HepG2 (cell line): Measurements from ENCODE around the gene SPRED2. TPM values are rescaled to one million over a fixed set of nuclear protein-coding genes. Genes with fewer than 3 reads are reported as not detected.
A peak's percentile ranks its signal among the peaks of the same experiment; 100 is the strongest.

ENCODE experiments used
- ARID3A ChIP-seq: IDR thresholded peaks from 2 replicates; pipeline ENCODE4 v1.6.1; 2012; ENCODE audit warnings: low read depth, low read length, improper control_type of control experiment
- DR1 ChIP-seq: sonication (generic); formaldehyde crosslinking; IDR thresholded peaks from 2 replicates; pipeline ENCODE4 v1.8.0; 2021; ENCODE audit warnings: mild to moderate bottlenecking, missing genetic modification reagents, inconsistent platforms
- HIVEP1 ChIP-seq: sonication (generic); formaldehyde crosslinking; IDR thresholded peaks from 2 replicates; pipeline ENCODE4 v1.4.0; 2020; ENCODE audit warnings: mild to moderate bottlenecking, missing genetic modification reagents
- JUN ChIP-seq: sonication (generic); formaldehyde crosslinking; IDR thresholded peaks from 2 replicates; pipeline ENCODE4 v1.4.0; 2020; ENCODE audit warnings: mild to moderate bottlenecking, missing genetic modification reagents
- KLF16 ChIP-seq, 2 experiments: sonication (generic) in 1 of 2; formaldehyde crosslinking in 1 of 2; IDR thresholded peaks; 2 replicates each; pipeline versions ENCODE4 v1.6.1 to v1.8.0; 2016 to 2023; ENCODE audit warnings: missing genetic modification reagents in 2 of 2, missing compliant biosample characterization in 1 of 2
- MIER3 ChIP-seq: IDR thresholded peaks from 2 replicates; pipeline ENCODE4 v1.6.1; 2016; ENCODE audit warnings: missing compliant biosample characterization, borderline replicate concordance
- POGK ChIP-seq: sonication (generic); formaldehyde crosslinking; conservative IDR thresholded peaks from 2 replicates; pipeline ENCODE4 v1.8.0; 2022; ENCODE audit warnings: mild to moderate bottlenecking, moderate library complexity, missing genetic modification reagents
- TFAP4 ChIP-seq: sonication (generic); IDR thresholded peaks from 2 replicates; pipeline ENCODE4 v1.6.1; 2016; ENCODE audit warnings: low read depth, borderline replicate concordance
- ZBTB14 ChIP-seq: sonication (generic); formaldehyde crosslinking; IDR thresholded peaks from 2 replicates; pipeline ENCODE4 v1.4.0; 2020; ENCODE audit warnings: missing genetic modification reagents
- ZBTB38 ChIP-seq: sonication (generic); formaldehyde crosslinking; IDR thresholded peaks from 2 replicates; pipeline ENCODE4 v1.5.1; 2020; ENCODE audit warnings: mild to moderate bottlenecking, missing genetic modification reagents
- ZNF761 ChIP-seq: sonication (generic); formaldehyde crosslinking; conservative IDR thresholded peaks from 2 replicates; pipeline ENCODE4 v1.4.0; 2020; ENCODE audit warnings: mild to moderate bottlenecking, missing genetic modification reagents
- ZNF878 ChIP-seq: sonication (generic); formaldehyde crosslinking; IDR thresholded peaks from 2 replicates; pipeline ENCODE4 v1.8.1; 2023; ENCODE audit warnings: mild to moderate bottlenecking, missing genetic modification reagents, moderate library complexity
- polyA plus RNA-seq, 8 experiments: library from polyadenylated mRNA; depleted of rRNA in 3 of 8; stranded (reverse) in 7 of 8; unstranded in 1 of 8; fragments of >200 nt; fragmentation: Illumina TruSeq in 4 of 8; extraction: Trizol in 4 of 8; gene quantifications; 2 replicates each; pipeline versions ENCODE4 v1.2.1 to v1.2.3, GENCODE V29; 2011 to 2016; ENCODE audit warnings: low read depth in 4 of 8, missing spikeins in 1 of 8, mixed read lengths in 1 of 8; ENCODE audit not compliant: insufficient read depth in 1 of 8
- total RNA-seq, 5 experiments: library from RNA; depleted of rRNA; stranded (reverse); fragments of >200 nt; fragmentation: Illumina TruSeq; extraction: Trizol; gene quantifications; 2 replicates each; pipeline ENCODE4 v1.2.3, GENCODE V29; 2016; ENCODE audit warnings: low read depth in 1 of 5
- TF ChIP-seq, protein P1 (sequence below): IDR thresholded peaks from 2 replicates; pipeline ENCODE4 v1.4.0; 2020; ENCODE audit warnings: mild to moderate bottlenecking, missing genetic modification reagents
- TF ChIP-seq, protein P2 (sequence below): sonication (generic); formaldehyde crosslinking; IDR thresholded peaks from 2 replicates; pipeline ENCODE4 v1.4.0; 2020; ENCODE audit warnings: low read depth, missing genetic modification reagents

The SPRED2 gene
- total and polyA plus RNA-seq, 2 of the 13 experiments (the other 11 are each of a cell fraction or from before 2014, with no cell fraction given): 13.0 to 37.0 TPM

- TF ChIP-seq KLF16 (CRISPR knock-in tag; IDR thresholded peaks at IDR 0.05) (0 out of 4 replicates have a peak, but pooled peaks of 1 of the 2 experiments have one; percentile 21), ZNF761 (CRISPR knock-in tag) (no peak), POGK (CRISPR knock-in tag) (no peak), TFAP4 (peak; percentile 65; the same call in 1 of the 2 replicates), DR1 (no peak), MIER3 (CRISPR knock-in tag) (peak; percentile 27; the same call in 1 of the 2 replicates), ZBTB14 (CRISPR knock-in tag) (no peak), ARID3A (peak; percentile 60; the same call in 1 of the 2 replicates), JUN (0 out of 2 replicates have a peak, but pooled peaks have one; percentile 49), ZNF878 (CRISPR knock-in tag) (0 out of 2 replicates have a peak, but pooled peaks have one; percentile 17), HIVEP1 (CRISPR knock-in tag) (no peak), ZBTB38 (CRISPR knock-in tag) (0 out of 2 replicates have a peak, but pooled peaks have one; percentile 15)
- TF ChIP-seq, protein P1, sequence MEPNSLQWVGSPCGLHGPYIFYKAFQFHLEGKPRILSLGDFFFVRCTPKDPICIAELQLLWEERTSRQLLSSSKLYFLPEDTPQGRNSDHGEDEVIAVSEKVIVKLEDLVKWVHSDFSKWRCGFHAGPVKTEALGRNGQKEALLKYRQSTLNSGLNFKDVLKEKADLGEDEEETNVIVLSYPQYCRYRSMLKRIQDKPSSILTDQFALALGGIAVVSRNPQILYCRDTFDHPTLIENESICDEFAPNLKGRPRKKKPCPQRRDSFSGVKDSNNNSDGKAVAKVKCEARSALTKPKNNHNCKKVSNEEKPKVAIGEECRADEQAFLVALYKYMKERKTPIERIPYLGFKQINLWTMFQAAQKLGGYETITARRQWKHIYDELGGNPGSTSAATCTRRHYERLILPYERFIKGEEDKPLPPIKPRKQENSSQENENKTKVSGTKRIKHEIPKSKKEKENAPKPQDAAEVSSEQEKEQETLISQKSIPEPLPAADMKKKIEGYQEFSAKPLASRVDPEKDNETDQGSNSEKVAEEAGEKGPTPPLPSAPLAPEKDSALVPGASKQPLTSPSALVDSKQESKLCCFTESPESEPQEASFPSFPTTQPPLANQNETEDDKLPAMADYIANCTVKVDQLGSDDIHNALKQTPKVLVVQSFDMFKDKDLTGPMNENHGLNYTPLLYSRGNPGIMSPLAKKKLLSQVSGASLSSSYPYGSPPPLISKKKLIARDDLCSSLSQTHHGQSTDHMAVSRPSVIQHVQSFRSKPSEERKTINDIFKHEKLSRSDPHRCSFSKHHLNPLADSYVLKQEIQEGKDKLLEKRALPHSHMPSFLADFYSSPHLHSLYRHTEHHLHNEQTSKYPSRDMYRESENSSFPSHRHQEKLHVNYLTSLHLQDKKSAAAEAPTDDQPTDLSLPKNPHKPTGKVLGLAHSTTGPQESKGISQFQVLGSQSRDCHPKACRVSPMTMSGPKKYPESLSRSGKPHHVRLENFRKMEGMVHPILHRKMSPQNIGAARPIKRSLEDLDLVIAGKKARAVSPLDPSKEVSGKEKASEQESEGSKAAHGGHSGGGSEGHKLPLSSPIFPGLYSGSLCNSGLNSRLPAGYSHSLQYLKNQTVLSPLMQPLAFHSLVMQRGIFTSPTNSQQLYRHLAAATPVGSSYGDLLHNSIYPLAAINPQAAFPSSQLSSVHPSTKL: peak; percentile 60; the same call in 1 of the 2 replicates
- TF ChIP-seq, protein P2, sequence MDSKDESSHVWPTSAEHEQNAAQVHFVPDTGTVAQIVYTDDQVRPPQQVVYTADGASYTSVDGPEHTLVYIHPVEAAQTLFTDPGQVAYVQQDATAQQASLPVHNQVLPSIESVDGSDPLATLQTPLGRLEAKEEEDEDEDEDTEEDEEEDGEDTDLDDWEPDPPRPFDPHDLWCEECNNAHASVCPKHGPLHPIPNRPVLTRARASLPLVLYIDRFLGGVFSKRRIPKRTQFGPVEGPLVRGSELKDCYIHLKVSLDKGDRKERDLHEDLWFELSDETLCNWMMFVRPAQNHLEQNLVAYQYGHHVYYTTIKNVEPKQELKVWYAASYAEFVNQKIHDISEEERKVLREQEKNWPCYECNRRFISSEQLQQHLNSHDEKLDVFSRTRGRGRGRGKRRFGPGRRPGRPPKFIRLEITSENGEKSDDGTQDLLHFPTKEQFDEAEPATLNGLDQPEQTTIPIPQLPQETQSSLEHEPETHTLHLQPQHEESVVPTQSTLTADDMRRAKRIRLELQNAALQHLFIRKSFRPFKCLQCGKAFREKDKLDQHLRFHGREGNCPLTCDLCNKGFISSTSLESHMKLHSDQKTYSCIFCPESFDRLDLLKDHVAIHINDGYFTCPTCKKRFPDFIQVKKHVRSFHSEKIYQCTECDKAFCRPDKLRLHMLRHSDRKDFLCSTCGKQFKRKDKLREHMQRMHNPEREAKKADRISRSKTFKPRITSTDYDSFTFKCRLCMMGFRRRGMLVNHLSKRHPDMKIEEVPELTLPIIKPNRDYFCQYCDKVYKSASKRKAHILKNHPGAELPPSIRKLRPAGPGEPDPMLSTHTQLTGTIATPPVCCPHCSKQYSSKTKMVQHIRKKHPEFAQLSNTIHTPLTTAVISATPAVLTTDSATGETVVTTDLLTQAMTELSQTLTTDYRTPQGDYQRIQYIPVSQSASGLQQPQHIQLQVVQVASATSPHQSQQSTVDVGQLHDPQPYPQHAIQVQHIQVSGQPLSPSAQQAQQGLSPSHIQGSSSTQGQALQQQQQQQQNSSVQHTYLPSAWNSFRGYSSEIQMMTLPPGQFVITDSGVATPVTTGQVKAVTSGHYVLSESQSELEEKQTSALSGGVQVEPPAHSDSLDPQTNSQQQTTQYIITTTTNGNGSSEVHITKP (CRISPR knock-in tag): 0 out of 2 replicates have a peak, but pooled peaks have one; percentile 35
Measured at GRCh38 chr2:65366595-65367125, 65.7 kb downstream of the SPRED2 start (continued).
